ENCODE data around the gene FAM3C.

DNA sequence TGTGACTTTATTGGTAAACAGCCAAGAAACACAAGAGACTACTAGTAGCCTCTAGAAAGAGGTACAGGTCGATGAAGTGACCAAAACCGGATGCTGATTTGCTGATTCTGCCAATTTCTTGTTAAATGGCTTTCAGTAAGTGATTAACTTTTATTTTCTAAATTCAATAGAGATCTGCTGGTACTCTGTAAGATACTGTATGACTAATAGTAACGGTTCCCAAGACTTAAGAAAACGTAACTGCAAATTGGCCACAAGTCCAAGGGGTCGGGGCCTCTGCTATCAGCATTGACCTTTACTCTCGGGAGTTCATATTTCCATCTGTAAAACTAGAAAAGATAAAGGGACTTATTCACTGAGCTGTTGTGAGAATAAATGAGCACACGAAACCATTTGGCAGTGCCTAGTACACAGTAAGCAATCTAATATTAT is 1.4 kb downstream of the FAM3C start:
- TF ChIP-seq ZNF274 (IDR thresholded peaks at IDR 0.05; ENCODE audit: low read depth, low read length) (no peak), SUZ12 (IDR thresholded peaks at IDR 0.05; ENCODE audit: extremely low read depth, insufficient read depth, insufficient read length) (no peak), YY1 (IDR thresholded peaks at IDR 0.05; ENCODE audit: insufficient read depth, insufficient read length) (no peak)
